22Rv1 (cell line): ENCODE results near the gene ATF6.
"Not testable (repeated sequence)": the region's sequence is repeated elsewhere in the genome, so short reads cannot be mapped to it uniquely, and the experiment has no call there.

Source experiments
- H3K27ac ChIP-seq: fragments of 450-650 bp; 2 replicates; pipeline ENCODE4 v1.5.1; 2017
- CTCF ChIP-seq: fragments of 450-650 bp; IDR thresholded peaks from 2 replicates; pipeline ENCODE4 v1.5.1; 2017; ENCODE audit warnings: mild to moderate bottlenecking
- ZFX ChIP-seq: fragments of 450-650 bp; IDR thresholded peaks from 2 replicates; pipeline ENCODE4 v1.6.1; 2017; ENCODE audit warnings: antibody characterized with exemption, borderline replicate concordance

ATF6 gene

GRCh38 chr1:161805399-161806197 is 39.5 kb downstream of the ATF6 start:
- TF ChIP-seq ZFX, result no peak
- TF ChIP-seq CTCF, result no peak
- no peak overlapping the region for H3K27ac ChIP-seq

- not testable (repeated sequence) for H3K27ac ChIP-seq
Observed at GRCh38 chr1:161809202-161809601, 43.1 kb downstream of the ATF6 start.

- H3K27ac ChIP-seq, result not testable (repeated sequence)
Observed at GRCh38 chr1:161809656-161810055, 43.5 kb downstream of the ATF6 start.

GRCh38 chr1:161810780-161811179 is 44.7 kb downstream of the ATF6 start:
- TF ChIP-seq ZFX (no peak), CTCF (no peak)
- no peak overlapping the region for H3K27ac ChIP-seq

GRCh38 chr1:161816201-161816600 is 50.1 kb downstream of the ATF6 start:
- TF ChIP-seq ZFX (no peak), CTCF (no peak)

GRCh38 chr1:161817176-161817730 is 51.1 kb downstream of the ATF6 start:
- no peak overlapping the region for H3K27ac ChIP-seq
- TF ChIP-seq CTCF, result no peak
- TF ChIP-seq ZFX, result no peak

More at GRCh38 chr1:161816201-161816600, 50.1 kb downstream of the ATF6 start:
- no peak overlapping the region for H3K27ac ChIP-seq

- no peak overlapping the region for H3K27ac ChIP-seq
- TF ChIP-seq CTCF (no peak), ZFX (no peak)
Observed at GRCh38 chr1:161820914-161821313, 54.8 kb downstream of the ATF6 start.

GRCh38 chr1:161824618-161825017 is 58.5 kb downstream of the ATF6 start:
- TF ChIP-seq ZFX (no peak), CTCF (no peak)
- H3K27ac ChIP-seq, result no peak overlapping the region
